PC-3 (cell line): ENCODE measurements around the gene STPG3. TPM values are rescaled to one million over a fixed set of nuclear protein-coding genes. Genes with fewer than 3 reads are reported as not detected.

Source experiments
- ATAC-seq: fragments of 200-7000 bp; cut with Tn5 transposase; 2 replicates; pipeline ENCODE4 v1.9.1; 2020; ENCODE audit warnings: mild to moderate bottlenecking, moderate library complexity
- BruUV-seq: library from RNA; stranded (reverse); fragments of 400-500 nt; replicated peaks from 2 replicates; lab custom pipeline; 2021; lab: Mats Ljungman, UMichigan
- CTCF ChIA-PET: fragments of 300-600 bp; sonication (Branson Sonifier 250); formaldehyde crosslinking; loops from one replicate; lab custom pipeline; 2022; ENCODE audit warnings: antibody characterized with exemption; lab: Charles Lee
- POLR2A ChIA-PET: fragments of 300-600 bp; sonication (Branson Sonifier 250); formaldehyde crosslinking; loops from one replicate; lab custom pipeline; 2022; ENCODE audit warnings: antibody characterized with exemption; ENCODE audit not compliant: unreplicated experiment; lab: Charles Lee
- DNase-seq: peaks from one replicate; pipeline ENCODE4 v3.0.0-alpha.2; 2015
- H2AFZ ChIP-seq: fragments of 300-600 bp; sonication (generic); 2 replicates; pipeline ENCODE4 v1.6.0; 2016; ENCODE audit warnings: antibody characterized with exemption, low read length
- H3F3A ChIP-seq: fragments of 300-600 bp; sonication (generic); one replicate; pipeline ENCODE4 v1.6.0; 2017; ENCODE audit warnings: antibody characterized with exemption, low read length, control low read depth, mild to moderate bottlenecking; ENCODE audit not compliant: unreplicated experiment
- H3K27ac ChIP-seq: fragments of 300-600 bp; sonication (generic); 2 replicates; pipeline ENCODE4 v1.5.1; 2016; ENCODE audit warnings: mild to moderate bottlenecking, low read length
- H3K27me3 ChIP-seq: fragments of 300-600 bp; sonication (generic); 2 replicates; pipeline ENCODE4 v1.6.1; 2016; ENCODE audit warnings: low read length, mixed read lengths
- H3K36me3 ChIP-seq: fragments of 300-600 bp; sonication (generic); 2 replicates; pipeline ENCODE4 v1.6.1; 2016; ENCODE audit warnings: low read depth, mixed run types, low read length, mixed read lengths
- H3K4me1 ChIP-seq: fragments of 300-600 bp; sonication (generic); 2 replicates; pipeline ENCODE4 v1.5.1; 2016; ENCODE audit warnings: low read length; ENCODE audit not compliant: insufficient read depth
- H3K4me2 ChIP-seq: fragments of 300-600 bp; sonication (generic); 2 replicates; pipeline ENCODE4 v1.6.0; 2016; ENCODE audit warnings: low read length
- H3K4me3 ChIP-seq: fragments of 300-600 bp; sonication (generic); 2 replicates; pipeline ENCODE4 v1.5.1; 2016; ENCODE audit warnings: mild to moderate bottlenecking, low read length, mixed read lengths
- H3K79me2 ChIP-seq: fragments of 300-600 bp; sonication (generic); 2 replicates; pipeline ENCODE4 v1.6.1; 2017; ENCODE audit warnings: low read length, mixed read lengths
- H3K9ac ChIP-seq: fragments of 300-600 bp; sonication (generic); 2 replicates; pipeline ENCODE4 v1.6.0; 2016; ENCODE audit warnings: mild to moderate bottlenecking, low read length
- H3K9me2 ChIP-seq: fragments of 300-600 bp; sonication (generic); replicated peaks from 2 replicates; pipeline ENCODE4 v1.6.1; 2016; ENCODE audit warnings: mixed run types, low read length, mixed read lengths
- H3K9me3 ChIP-seq: fragments of 300-600 bp; sonication (generic); 2 replicates; pipeline ENCODE4 v1.6.1; 2016; ENCODE audit warnings: low read length, mixed read lengths
- H4K20me1 ChIP-seq: fragments of 300-600 bp; sonication (generic); 2 replicates; pipeline ENCODE4 v1.6.1; 2016; ENCODE audit warnings: low read length, mixed read lengths
- EZH2 ChIP-seq: fragments of 300-600 bp; sonication (generic); IDR thresholded peaks from one replicate; pipeline ENCODE4 v1.6.1; 2017; ENCODE audit warnings: antibody characterized with exemption, mild to moderate bottlenecking, low read length; ENCODE audit not compliant: unreplicated experiment
- EZH2phosphoT487 ChIP-seq: fragments of 300-600 bp; sonication (generic); IDR thresholded peaks from 2 replicates; pipeline ENCODE4 v1.6.1; 2018; ENCODE audit warnings: mild to moderate bottlenecking, antibody characterized with exemption, low read length, borderline replicate concordance
- intact Hi-C: fragments of 100-400 bp; cut with micrococcal nuclease; formaldehyde crosslinking; loops from 2 replicates; pipeline ENCODE4 v1.9.0; 2023
- total RNA-seq: library from RNA; depleted of rRNA; stranded (reverse); fragments of >200 nt; gene quantifications from 2 replicates; pipeline ENCODE4 v1.2.3, GENCODE V29; 2014
- TF ChIP-seq, protein P1 (sequence below): fragments of 300-600 bp; sonication (generic); conservative IDR thresholded peaks from 2 replicates; pipeline ENCODE4 v1.5.1; 2017; ENCODE audit warnings: antibody characterized with exemption, low read depth, mild to moderate bottlenecking, low read length

Gene STPG3
- total RNA-seq, 1 experiment from 2014 or later = not detected

DNA sequence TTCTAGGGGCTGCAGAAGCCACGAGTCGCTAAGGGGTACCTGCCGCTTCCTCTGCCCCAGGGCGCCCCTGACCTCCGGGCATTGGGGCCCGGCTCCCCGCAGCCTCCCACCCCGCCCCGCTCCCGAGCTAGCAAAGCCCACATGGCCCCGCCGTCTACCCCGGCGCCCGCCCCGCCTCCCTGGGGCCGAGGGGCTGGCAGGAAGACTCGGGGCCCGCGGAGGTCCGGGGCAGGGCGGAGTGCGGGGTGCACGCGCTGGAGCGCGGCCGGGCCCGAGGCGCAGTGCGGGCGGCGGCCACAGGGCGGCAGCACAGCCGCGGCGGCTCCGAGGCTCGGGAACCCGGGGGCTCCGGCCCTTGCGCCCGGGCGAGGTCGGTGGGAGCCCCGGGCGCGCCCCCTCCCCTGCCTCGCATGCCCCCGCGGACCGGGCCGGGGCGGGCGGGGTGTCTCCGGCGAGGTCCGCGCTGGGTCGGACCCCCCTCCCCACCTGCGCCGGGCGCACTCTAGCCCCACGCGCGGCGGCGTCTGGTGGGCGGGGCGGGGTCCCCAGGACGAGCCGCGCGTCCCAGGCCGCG is 44.2 kb downstream of the STPG3 start:
- H3K79me2 ChIP-seq = peaks cover 8% of the 10 kb centered on the region
- H3K27ac ChIP-seq = no peak overlapping the region
- peak overlapping the region; percentile 61; the same call in 1 of the 2 replicates for H2AFZ ChIP-seq
- ChIA-PET POLR2A (no interaction called here), CTCF (no interaction called here)
- H3K9me3 ChIP-seq = no peaks in the 10 kb centered on the region
- no peak overlapping the region for H3K9ac ChIP-seq
- peak overlapping the region; percentile 49; the same call in 1 of the 2 replicates for H3K4me2 ChIP-seq
- TF ChIP-seq EZH2phosphoT487 (no peak), EZH2 (no peak)
- TF ChIP-seq, protein P1, sequence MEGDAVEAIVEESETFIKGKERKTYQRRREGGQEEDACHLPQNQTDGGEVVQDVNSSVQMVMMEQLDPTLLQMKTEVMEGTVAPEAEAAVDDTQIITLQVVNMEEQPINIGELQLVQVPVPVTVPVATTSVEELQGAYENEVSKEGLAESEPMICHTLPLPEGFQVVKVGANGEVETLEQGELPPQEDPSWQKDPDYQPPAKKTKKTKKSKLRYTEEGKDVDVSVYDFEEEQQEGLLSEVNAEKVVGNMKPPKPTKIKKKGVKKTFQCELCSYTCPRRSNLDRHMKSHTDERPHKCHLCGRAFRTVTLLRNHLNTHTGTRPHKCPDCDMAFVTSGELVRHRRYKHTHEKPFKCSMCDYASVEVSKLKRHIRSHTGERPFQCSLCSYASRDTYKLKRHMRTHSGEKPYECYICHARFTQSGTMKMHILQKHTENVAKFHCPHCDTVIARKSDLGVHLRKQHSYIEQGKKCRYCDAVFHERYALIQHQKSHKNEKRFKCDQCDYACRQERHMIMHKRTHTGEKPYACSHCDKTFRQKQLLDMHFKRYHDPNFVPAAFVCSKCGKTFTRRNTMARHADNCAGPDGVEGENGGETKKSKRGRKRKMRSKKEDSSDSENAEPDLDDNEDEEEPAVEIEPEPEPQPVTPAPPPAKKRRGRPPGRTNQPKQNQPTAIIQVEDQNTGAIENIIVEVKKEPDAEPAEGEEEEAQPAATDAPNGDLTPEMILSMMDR = no peak
- peaks cover 7% of the 10 kb centered on the region; the same call in 1 of the 2 replicates for H3K4me1 ChIP-seq
- H3K36me3 ChIP-seq = no peaks in the 10 kb centered on the region
- H3F3A ChIP-seq = no peaks in the 10 kb centered on the region
- ATAC-seq = peak; percentile 45
- no peak overlapping the region for H3K4me3 ChIP-seq
- H4K20me1 ChIP-seq = peaks cover 10% of the 10 kb centered on the region
- H3K27me3 ChIP-seq = no peaks in the 10 kb centered on the region
- peak; percentile 41 for DNase-seq
- intact Hi-C loops = no loop called here
- H3K9me2 ChIP-seq = no peaks in the 10 kb centered on the region
- no TSS peak for BruUV-seq

DNA sequence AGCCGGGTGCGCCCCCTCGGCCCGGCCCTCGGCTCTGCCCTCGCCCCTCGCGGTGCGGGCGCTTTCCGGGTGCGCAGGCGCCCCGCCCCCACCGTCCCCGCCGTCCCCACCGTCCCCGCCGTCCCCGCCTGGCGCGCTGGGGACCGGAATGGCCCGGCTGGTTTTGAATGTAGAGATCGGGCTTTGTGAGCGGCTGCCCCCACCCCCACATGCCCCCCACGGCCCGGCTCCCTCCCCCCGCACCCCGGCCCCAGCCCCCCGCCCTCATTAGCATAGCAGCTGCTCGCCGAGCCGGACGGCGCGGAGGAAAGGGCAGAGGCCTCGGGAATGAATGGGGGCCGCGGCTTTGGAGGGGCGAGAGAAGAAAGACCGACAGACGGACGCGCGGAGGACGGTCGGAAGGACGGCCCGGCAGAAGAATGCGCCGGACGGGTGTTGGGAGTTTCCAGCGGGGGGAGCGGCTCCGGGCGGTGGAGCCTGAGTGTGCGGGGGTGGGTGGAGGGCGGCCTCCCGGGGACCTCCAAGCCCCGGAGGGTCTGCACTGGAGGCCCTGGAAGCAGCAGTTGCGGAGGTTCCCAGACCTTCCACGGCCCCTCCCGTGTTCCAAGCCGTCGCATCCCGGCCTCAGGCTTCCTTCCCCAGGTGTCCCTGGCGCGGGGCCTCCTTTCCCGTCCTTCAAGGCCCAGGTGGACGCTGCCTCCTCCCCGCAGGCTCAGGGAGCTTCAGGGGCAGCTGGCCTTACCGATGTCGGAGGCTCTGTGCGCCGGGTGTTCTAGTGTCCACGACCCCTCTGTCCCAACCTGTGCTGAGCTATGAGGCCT is 45.0 kb downstream of the STPG3 start:
- ATAC-seq (no peak), DNase-seq (no peak)
- H3K9me2 ChIP-seq = no peaks in the 10 kb centered on the region
- H4K20me1 ChIP-seq = peaks cover 10% of the 10 kb centered on the region
- peaks cover 15% of the 10 kb centered on the region for H3K79me2 ChIP-seq
- H3K4me3 ChIP-seq = no peak overlapping the region
- H3K27ac ChIP-seq = no peak overlapping the region
- H3F3A ChIP-seq = no peaks in the 10 kb centered on the region
- no peaks in the 10 kb centered on the region for H3K9me3 ChIP-seq
- ChIA-PET POLR2A (no interaction called here), CTCF (no interaction called here)
- no peaks in the 10 kb centered on the region for H3K36me3 ChIP-seq
- no peak overlapping the region for H3K4me2 ChIP-seq
- no peaks in the 10 kb centered on the region for H3K27me3 ChIP-seq
- intact Hi-C loops = no loop called here
- no TSS peak for BruUV-seq
- peaks cover 7% of the 10 kb centered on the region; the same call in 1 of the 2 replicates for H3K4me1 ChIP-seq
- H2AFZ ChIP-seq = no peak overlapping the region
- TF ChIP-seq EZH2 (no peak), EZH2phosphoT487 (no peak)
- TF ChIP-seq, protein P1 = no peak
- H3K9ac ChIP-seq = no peak overlapping the region
